HG02852 (cell line): ENCODE results near the gene TET3.

Experiments used
- ATAC-seq: cut with Tn5 transposase; IDR thresholded peaks from one replicate; pipeline ENCODE4 v1.9.1; 2021; ENCODE audit warnings: mild to moderate bottlenecking, moderate library complexity; ENCODE audit not compliant: unreplicated experiment

TET3 gene

GRCh38 chr2:73963385-73964120 is 21.2 kb upstream of the TET3 start:
- peak; percentile 82 for ATAC-seq

GRCh38 chr2:73964223-73964622 is 20.5 kb upstream of the TET3 start:
- ATAC-seq, result peak; percentile 6

- ATAC-seq, result no peak
Observed at GRCh38 chr2:73965053-73965452, 19.7 kb upstream of the TET3 start.

- ATAC-seq, result no peak
Observed at GRCh38 chr2:73968357-73968937, 16.3 kb upstream of the TET3 start.

- ATAC-seq, result no peak
Observed at GRCh38 chr2:73969356-73969755, 15.4 kb upstream of the TET3 start.

- no peak for ATAC-seq
Observed at GRCh38 chr2:73970141-73970803, 14.4 kb upstream of the TET3 start.

- peak; percentile 74 for ATAC-seq
Observed at GRCh38 chr2:73970850-73971471, 13.7 kb upstream of the TET3 start.

- no peak for ATAC-seq
Observed at GRCh38 chr2:73971722-73972121, 13.0 kb upstream of the TET3 start.

- ATAC-seq, result peak; percentile 43
Observed at GRCh38 chr2:73972846-73973245, 11.9 kb upstream of the TET3 start.

GRCh38 chr2:73975731-73976130 is 9.0 kb upstream of the TET3 start:
- ATAC-seq, result no peak

GRCh38 chr2:73976803-73977202 is 7.9 kb upstream of the TET3 start:
- ATAC-seq, result no peak

GRCh38 chr2:73977466-73977865 is 7.2 kb upstream of the TET3 start:
- ATAC-seq, result no peak

- peak; percentile 41 for ATAC-seq
Observed at GRCh38 chr2:73979021-73979420, 5.7 kb upstream of the TET3 start.

- no peak for ATAC-seq
Observed at GRCh38 chr2:73979686-73980085, 5.0 kb upstream of the TET3 start.

- ATAC-seq, result no peak
Observed at GRCh38 chr2:73980566-73980965, 4.1 kb upstream of the TET3 start.

- ATAC-seq, result peak; percentile 35
Observed at GRCh38 chr2:73981081-73982001, 3.4 kb upstream of the TET3 start.

GRCh38 chr2:73982140-73982617 is 2.5 kb upstream of the TET3 start:
- no peak for ATAC-seq

- ATAC-seq, result no peak
Observed at GRCh38 chr2:73983322-73984202, 1.1 kb upstream of the TET3 start.

GRCh38 chr2:73984922-73985307 is 205 bp downstream of the TET3 start:
- peak; percentile 16 for ATAC-seq
